Activated CD8-positive, alpha-beta memory T cell treated with anti-CD3 and anti-CD28 coated beads, Interleukin-2, amount 50 U/mL, for 48 hours (primary cell): ENCODE data around the gene WSB2.
"Not testable (repeated sequence)": the region's sequence is repeated elsewhere in the genome, so short reads cannot be mapped to it uniquely, and the experiment has no call there.

Source experiments
- DNase-seq: peaks from one replicate; pipeline ENCODE4 v3.0.0-alpha.2; 2020

WSB2 gene

DNA sequence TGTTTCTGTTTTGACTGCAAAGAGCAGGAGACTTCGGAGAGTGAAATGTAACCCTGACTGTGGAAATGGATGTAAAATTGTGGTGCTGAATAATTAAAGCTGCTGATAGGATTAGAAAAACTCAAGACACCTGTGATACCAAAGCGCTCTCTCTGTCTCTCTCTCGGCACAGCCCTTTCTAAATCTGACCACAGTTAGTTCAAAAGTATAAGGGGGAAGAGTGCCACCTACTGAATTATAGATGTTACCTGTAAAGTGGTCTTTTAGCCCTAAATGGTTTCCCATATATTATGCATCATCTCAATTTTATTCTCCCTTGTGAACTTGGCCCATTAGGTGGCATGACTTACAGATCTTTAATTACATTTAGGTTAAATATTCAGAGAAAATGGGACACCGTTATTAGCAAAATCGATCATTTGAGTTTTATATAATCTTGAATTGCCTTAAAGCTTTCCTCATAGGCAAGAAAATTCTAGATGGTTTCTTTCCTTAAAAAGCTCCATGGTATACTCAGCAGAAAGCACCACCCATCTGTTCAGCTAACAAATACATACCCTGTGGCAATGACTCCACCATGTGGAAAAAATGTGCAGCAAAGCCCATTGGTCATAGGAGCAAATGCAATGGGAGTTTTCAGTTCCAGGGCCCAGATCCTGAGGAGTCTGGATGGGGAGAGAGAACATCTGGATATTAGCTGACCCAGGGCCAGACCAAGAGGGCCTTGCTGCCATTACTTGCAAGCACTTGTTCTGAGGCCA, 26.4 kb downstream of the WSB2 start:
- no peak for DNase-seq

- DNase-seq = no peak
These were observed 27.1 kb downstream of the WSB2 start for GRCh38 chr12:118033902-118034301.

DNA sequence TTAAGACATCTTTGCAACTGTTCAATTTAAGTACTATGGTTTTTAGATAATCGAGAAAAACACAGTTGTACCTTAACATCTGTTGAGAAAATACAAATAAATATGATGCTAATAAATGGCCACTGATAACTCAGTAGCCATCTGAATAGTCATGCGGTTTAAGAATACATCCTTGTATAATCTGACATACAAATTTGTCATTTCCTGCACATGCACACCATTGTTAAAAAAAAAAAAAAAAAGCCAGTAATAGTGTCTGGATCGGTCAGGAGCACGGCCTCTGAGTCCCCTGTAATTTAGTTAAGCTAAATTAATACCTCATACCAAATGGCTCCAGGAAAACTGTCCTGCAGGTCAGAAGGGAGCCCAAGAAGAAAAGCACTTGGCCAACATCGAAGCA, 27.7 kb downstream of the WSB2 start:
- DNase-seq = no peak

- DNase-seq = no peak
These were observed 28.8 kb downstream of the WSB2 start for GRCh38 chr12:118032188-118032587.

DNA sequence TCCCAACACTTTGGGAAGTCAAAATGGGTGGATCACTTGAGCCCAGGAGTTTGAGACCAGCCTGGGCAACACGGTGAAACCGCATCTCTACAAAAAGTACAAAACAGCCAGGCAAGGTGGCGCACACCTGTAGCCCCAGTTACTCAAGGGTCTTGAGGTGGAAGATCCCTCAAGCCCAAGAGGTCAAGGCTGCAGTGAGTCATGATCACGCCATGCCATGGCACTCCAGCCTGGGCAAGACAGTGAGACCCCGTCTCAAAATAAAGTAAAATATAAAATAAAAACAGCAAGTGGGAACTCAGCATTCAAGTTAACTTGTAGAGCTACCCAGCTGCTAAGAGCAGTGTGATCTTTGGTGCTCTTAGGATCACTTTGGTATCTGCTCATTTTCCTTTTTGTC, 31.8 kb downstream of the WSB2 start:
- no peak for DNase-seq

GRCh38 chr12:118025168-118025567, 35.8 kb downstream of the WSB2 start:
- DNase-seq = no peak

DNA sequence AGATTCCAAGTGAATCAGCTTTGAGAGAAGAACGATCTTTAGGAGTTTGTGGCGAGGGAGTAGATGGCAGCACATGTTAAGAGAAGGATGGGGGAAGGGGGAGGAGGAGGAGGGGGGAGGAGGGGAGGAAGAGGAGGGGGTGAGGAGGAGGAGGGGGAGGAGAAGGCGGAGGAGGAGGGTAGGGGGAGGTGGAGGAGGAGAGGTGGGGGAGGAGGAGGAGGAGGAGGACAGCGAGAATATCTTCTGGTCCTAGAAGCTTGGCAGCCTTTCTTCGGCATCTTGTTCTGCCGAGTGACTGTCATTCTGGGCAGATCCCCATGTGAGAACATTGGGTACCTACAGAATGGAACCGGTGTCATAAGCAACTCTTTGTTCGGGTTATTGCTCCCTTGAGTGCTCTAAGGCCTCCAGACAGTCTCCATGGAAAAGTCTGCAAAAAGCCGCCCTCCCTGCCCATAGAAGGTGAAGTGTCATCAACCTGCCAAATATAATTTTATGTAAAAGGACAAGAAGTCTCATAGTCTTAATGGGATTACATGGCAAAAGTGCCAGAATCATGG, 37.6 kb downstream of the WSB2 start:
- DNase-seq = no peak

- DNase-seq = no peak
These were observed 38.3 kb downstream of the WSB2 start for GRCh38 chr12:118022728-118023109.

- not testable (repeated sequence) for DNase-seq
These were observed 38.8 kb downstream of the WSB2 start for GRCh38 chr12:118022097-118022727.

DNA sequence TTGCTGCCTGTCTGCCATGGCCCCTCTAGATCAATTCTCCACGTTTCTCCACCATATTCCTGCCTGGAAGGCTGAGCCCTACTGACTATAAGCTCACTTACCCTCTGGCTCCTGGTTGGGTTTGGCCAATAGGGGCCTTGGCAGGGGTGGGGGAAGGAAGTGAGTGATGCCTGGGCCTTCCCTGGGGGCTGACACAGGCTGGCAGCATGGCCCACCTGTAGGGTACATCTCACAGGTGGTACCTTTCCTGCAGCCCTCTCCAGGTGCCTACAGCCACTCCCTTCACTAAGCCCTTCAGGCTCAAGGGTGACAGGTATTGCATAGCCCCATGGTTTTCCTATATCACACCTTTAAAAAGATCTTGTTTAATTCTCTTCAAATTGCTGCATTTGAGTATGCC, 40.9 kb downstream of the WSB2 start:
- no peak for DNase-seq

DNA sequence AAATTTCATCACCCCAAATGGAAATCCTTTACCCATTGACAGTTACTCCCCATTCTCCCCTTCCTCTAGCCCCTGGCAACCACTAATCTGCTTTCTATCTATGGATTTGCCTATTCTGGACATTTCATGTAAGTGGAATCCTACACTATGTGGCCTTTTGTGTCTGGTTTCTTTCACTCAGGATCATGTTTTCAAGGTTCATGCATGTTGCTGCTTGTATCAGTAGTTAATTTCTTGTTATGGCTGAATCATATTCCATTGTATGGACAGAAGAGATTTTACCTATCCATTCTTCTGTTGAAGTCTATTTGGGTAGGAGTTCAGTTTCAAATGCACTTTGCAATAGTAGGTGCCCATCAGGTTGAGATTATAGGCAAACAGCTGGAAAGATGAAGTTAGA, 43.1 kb downstream of the WSB2 start:
- DNase-seq = no peak

- peak; percentile 99 for DNase-seq
These were observed 44.3 kb downstream of the WSB2 start, which contains the start of gene RFC5 for GRCh38 chr12:118016424-118017264. RFC5 (plus strand) TSS chr12:118016703; CDS start chr12:118016828, 125 bp downstream.

DNA sequence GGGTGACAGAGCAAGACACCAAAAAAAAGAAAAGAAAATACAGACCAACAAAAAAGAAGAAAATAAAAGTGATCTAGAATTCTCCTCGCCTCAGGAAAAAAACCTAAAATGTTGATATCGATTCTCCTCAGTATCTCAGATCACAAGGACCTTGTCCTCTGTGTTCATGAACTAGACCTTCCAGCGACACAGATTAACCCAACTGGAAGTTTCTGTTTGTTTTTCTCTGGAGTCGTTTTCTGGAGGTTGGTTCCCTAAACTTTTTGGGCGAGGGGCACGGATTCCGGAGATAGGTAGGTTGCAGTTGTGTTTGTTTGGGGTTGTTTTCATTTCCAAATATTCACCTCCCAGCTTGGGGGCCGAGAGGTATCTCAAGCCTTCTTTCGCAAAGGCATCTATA, 45.0 kb downstream of the WSB2 start:
- DNase-seq = no peak

DNA sequence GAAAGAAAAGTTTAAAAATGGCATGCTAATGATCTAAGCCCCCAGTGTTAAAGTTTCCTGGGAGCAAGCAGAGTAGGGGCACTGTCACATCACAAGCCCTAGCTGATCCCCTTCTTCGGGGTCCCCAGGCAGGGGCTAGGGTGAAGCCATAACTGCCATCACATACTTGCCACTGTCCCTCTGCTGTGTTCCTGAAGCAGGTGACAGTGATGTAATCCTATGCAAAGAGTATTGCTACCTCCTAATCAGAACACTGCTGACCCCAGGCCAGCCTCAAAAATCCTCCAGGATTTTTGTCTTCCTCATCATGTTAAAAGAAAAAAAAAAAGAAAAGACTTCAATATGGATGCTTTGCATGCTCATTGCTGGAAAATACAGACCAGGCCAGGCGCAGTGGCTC, 45.7 kb downstream of the WSB2 start:
- DNase-seq = no peak

- DNase-seq = no peak
These were observed 47.7 kb downstream of the WSB2 start for GRCh38 chr12:118013283-118013682.

GRCh38 chr12:118011961-118012360, 49.0 kb downstream of the WSB2 start:
- DNase-seq = no peak

GRCh38 chr12:118011377-118011776, 49.6 kb downstream of the WSB2 start:
- no peak for DNase-seq

DNA sequence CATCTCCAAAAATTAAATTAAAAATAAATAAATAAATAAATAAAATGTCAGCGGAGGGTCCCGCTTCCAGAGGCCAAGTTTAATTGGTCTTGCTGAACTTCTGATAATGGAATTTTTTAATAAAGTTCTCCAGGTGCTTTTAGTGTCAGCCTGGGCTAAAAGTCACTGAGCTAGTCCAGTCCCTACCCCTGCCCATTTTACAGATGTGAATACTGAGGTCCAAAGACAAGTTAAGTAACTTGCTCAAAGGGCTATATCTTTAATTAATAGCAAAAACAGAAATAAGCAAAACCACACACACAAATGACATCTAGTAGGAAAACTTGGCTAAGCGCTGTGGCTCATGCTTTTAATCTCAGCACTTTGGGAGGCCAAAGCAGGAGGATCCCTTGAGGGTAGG, 50.1 kb downstream of the WSB2 start:
- DNase-seq = no peak

DNA sequence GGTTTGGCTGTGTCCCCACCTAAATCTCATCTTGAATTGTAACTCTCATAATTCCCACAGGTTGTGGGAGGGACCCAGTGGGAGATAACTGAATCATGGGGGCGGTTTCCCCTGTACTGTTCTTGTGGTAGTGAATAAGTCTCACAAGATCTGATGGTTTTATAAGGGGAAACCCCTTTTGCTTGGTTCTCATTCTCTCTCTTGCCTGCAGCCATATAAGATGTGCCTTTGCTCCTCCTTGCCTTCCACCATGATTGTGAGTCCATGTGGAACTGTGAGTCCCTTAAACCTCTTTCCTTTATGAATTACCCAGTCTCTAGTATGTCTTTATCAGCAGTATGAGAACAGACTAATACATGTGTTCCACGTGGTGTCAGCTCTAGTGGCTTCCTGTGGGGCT, 61.2 kb downstream of the WSB2 start:
- not testable (repeated sequence) for DNase-seq

- no peak for DNase-seq
These were observed 62.3 kb downstream of the WSB2 start for GRCh38 chr12:117998719-117999118.

DNA sequence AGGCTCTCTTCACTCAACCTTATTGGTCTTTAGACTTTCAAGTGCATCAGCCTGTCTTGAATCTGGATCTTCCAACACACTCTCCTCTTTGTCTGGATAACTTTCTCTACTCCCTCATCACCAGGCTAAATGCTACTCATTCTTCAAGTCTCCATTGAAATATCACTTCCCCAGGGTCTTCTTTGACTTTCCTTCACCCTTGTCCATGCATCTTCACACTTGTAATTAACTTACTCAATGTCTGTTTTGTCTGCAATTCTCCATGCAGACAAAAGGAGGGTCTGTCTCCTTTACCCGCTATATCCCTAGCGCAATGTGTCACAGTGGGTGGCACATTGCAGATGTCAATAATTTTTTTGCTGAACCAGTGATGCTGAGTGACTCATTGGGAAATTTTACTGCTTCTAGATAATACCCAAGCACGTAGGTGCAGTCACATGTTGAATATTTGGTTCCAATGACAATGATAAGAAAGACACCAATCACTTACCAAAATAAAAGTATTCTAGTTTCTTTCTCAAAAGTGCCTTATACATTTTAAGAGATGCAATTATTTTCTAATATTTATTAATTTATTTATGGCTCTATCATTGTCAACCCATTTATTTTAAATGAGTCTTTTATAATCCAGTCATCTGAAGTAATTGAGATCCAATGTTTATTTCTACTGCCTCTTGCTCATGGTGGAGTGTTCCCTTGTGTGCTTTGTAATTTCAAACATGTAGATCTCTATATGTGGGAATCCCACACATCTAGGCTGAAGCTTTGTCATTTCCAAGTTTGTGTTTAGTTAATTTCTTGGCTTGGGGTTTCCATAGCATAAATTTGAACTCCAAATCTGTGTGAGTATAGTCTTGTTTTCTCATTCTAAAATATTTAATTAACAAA, 66.2 kb downstream of the WSB2 start:
- DNase-seq = no peak

- DNase-seq = no peak
These were observed 74.1 kb downstream of the WSB2 start for GRCh38 chr12:117986705-117987469.
